ENCODE measurements around the gene OCA2.

DNA sequence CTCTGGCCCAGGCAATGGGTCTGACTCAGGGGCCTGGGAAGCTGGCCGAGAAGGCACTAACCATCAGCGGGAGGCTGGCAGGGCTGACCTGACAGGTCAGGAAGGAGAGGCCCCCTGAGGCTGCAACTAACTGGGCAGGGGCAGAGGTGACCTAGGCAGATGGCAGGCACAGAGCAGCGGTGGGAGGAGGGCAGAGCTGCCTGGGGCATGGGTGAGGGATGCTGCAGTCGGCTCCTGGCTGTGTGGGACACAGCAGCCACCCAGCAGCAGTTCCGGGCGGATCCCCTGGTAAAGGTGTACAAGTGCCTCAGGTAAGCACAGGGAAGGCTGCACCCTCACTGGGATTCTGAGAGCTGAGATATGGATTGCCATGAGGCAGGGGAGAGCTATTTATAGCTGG, 236.1 kb downstream of the OCA2 start:
- TF ChIP-seq CTCF (IDR thresholded peaks at IDR 0.05) (no peak), POLR2A (IDR thresholded peaks at IDR 0.05) (no peak)
